Measurements from ENCODE around the gene NAA20.

The NAA20 gene

GRCh38 chr20:19976595-19977372 lies 40.4 kb upstream of the NAA20 start:
- peaks cover 0 to 5% of the 10 kb centered on the region in 2 donors for H3K36me3 Mint-ChIP-seq
- peak overlapping the region; percentile 15 for H3K27ac Mint-ChIP-seq
- peaks cover 8 to 10% of the 10 kb centered on the region in 2 donors for H3K4me1 Mint-ChIP-seq
- no peaks in the 10 kb centered on the region for H3K9me3 Mint-ChIP-seq
- no peaks in the 10 kb centered on the region for H3K27me3 Mint-ChIP-seq
- DNase-seq, result no peak
- no peak overlapping the region for H3K4me3 Mint-ChIP-seq
- no peak for ATAC-seq (replicated peaks)

DNA sequence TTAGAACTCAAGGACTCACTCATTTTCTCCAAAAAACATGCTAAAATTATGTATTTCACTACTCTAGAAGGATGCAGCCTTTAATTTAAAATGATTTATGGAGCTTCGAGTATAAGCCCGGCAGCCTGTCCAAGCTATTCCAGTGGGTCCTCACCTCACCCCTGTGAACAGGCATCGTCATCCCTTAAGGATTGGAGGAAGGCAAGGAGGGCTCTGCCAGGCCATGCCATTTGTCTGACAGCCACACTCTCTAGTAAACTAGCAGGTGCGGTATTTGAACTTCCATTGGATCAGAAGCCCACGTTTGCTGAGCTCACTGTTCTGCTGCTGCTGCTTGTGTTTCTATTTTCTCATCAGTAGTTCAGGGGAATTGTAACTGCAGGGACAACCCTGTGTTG lies 39.8 kb upstream of the NAA20 start:
- Mint-ChIP-seq H3K36me3 (peaks cover 0 to 5% of the 10 kb centered on the region in 2 donors), H3K9me3 (no peaks in the 10 kb centered on the region), H3K27me3 (no peaks in the 10 kb centered on the region), H3K27ac (no peak overlapping the region), H3K4me1 (peaks cover 8 to 10% of the 10 kb centered on the region in 2 donors), H3K4me3 (no peak overlapping the region)
- no peak for DNase-seq
- ATAC-seq (replicated peaks), result no peak

DNA sequence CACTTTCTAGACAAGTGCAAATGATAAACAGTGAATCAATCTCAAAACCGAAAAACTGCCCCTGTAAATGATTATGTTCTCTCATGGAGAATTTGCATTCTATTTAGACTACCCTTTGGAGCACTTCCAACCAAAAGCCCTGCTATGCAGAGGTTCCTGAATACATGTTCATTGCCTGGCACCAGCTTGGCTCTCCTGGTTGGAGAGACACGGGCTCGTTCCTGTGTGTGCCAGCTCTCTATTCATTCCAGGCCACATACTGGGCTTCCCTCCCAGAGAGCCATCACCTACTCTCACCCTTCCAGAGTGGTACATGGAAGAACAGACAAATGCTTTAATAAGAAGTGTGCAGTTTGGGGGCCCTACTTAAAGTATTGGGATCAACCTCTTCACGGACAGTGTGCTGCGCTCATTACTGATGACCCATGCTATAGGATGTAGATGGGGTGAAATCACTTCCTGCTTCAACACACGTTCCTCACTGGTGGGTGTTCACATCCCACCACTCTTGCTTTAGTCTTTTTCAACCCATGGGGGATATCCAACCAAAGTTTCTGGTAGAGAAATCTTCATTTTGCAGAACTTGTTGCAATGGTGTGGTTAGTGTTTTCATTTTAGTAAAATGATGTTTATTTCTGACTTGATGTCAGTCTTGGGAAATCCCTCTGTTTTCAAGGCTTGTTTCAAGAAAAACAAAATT lies 38.5 kb upstream of the NAA20 start:
- H3K9me3 Mint-ChIP-seq, result no peaks in the 10 kb centered on the region
- no peak overlapping the region for H3K27ac Mint-ChIP-seq
- ATAC-seq (replicated peaks) (no peak), DNase-seq (no peak)
- no peaks in the 10 kb centered on the region for H3K27me3 Mint-ChIP-seq
- H3K4me1 Mint-ChIP-seq, result peaks cover 8 to 10% of the 10 kb centered on the region in 2 donors
- H3K4me3 Mint-ChIP-seq, result no peak overlapping the region
- H3K36me3 Mint-ChIP-seq, result peaks cover 0 to 5% of the 10 kb centered on the region in 2 donors

- DNase-seq (no peak), ATAC-seq (replicated peaks) (no peak)
Observed at GRCh38 chr20:19981031-19981451, 36.1 kb upstream of the NAA20 start.

DNA sequence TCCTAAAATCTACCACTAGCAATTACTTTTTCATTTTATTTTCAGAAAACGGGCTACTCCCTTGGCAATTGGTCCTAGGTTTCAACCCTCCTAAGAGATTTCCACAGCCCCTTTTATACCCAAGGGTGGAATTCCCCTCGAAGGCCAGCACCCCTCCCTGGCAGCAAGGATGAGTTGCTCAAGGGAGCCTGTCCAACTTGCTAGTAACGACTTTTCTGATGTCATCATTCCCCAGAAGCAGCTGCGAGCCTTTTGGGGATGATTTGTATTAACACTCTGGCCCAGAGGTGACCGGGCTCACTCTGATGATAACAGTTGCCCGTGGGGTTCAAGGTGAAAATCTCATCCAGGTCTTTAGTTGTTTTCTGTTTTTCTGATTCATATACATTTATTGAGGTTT lies 30.7 kb upstream of the NAA20 start:
- H3K27ac Mint-ChIP-seq, result no peak overlapping the region
- H3K4me1 Mint-ChIP-seq, result peaks cover 0 to 1% of the 10 kb centered on the region in 2 donors
- H3K9me3 Mint-ChIP-seq, result peaks cover 0 to 3% of the 10 kb centered on the region in 2 donors
- ATAC-seq (replicated peaks), result no peak
- H3K4me3 Mint-ChIP-seq, result no peak overlapping the region
- H3K27me3 Mint-ChIP-seq, result peaks cover 0 to 3% of the 10 kb centered on the region in 2 donors
- no peak for DNase-seq
- H3K36me3 Mint-ChIP-seq, result no peaks in the 10 kb centered on the region

More at GRCh38 chr20:19981031-19981451, 36.1 kb upstream of the NAA20 start:
- Mint-ChIP-seq H3K4me1 (peaks cover 8 to 10% of the 10 kb centered on the region in 2 donors), H3K9me3 (peaks cover 0 to 3% of the 10 kb centered on the region in 2 donors), H3K36me3 (peaks cover 0 to 5% of the 10 kb centered on the region in 2 donors), H3K27ac (no peak overlapping the region), H3K4me3 (no peak overlapping the region), H3K27me3 (no peaks in the 10 kb centered on the region)

DNA sequence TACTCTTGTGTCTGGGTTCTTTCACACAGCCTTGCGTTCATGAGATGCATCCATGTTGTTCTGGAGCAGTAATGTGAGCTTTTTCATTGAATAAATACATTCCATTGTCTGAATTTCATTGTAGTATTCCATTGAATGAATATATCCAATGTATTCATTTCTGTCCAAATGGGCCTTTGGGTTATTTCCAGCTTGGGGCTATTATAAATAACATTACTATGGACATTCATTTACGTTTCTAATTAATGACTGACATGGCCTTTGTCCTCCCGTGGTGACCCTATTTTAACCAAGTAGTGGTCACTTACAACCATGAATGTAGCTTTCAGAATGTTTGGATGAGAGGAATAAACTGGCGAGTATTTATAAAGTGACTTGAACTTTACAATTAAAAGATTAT lies 30.1 kb upstream of the NAA20 start:
- Mint-ChIP-seq H3K9me3 (peaks cover 0 to 3% of the 10 kb centered on the region in 2 donors), H3K27ac (no peak overlapping the region), H3K27me3 (peaks cover 0 to 3% of the 10 kb centered on the region in 2 donors), H3K4me3 (no peak overlapping the region), H3K4me1 (peaks cover 0 to 1% of the 10 kb centered on the region in 2 donors), H3K36me3 (no peaks in the 10 kb centered on the region)
- DNase-seq (no peak), ATAC-seq (replicated peaks) (no peak)

DNA sequence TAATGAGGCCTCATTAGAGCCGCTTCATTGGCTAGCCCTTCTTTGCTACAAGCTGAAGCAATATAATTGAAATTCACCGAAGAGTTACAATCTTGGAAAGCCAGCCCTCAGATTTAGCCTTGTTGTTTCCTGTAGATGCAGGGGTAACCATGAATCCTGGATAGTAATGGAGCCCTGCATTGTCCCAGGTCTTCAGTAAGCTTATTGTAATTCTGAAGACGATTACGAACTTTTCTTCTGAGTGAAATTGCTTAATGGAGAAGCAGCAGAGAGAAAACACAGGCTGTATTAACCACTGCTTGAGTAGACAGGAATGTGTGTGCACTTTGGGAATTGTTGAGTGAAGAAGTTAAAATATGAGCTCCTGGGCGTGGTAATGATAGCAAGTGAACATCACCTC lies 26.3 kb upstream of the NAA20 start:
- H3K4me3 Mint-ChIP-seq, result no peak overlapping the region
- DNase-seq, result no peak
- peaks cover 3 to 5% of the 10 kb centered on the region in 2 donors for H3K4me1 Mint-ChIP-seq
- H3K27ac Mint-ChIP-seq, result no peak overlapping the region
- no peaks in the 10 kb centered on the region for H3K9me3 Mint-ChIP-seq
- peaks cover 0 to 1% of the 10 kb centered on the region in 2 donors for H3K36me3 Mint-ChIP-seq
- ATAC-seq (replicated peaks), result no peak
- peaks cover 0 to 3% of the 10 kb centered on the region in 2 donors for H3K27me3 Mint-ChIP-seq

DNA sequence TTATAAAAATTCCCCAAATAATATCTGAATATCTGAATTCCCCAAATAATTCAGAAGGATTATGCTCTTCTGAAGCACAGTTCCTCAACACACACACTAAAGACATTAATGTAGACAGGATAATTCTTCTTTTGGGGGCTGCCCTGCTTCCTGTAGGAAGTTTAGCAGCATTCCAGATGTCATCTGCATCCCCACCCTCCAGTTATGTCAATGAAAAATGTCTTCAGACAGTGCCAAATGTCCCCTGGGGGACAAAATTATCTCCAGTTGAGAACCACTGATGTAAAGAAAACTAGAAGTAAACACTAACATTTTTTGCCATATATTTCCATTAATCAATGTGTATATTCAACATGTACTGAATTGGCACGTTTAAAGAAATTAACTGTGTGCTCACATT lies 25.9 kb upstream of the NAA20 start:
- H3K36me3 Mint-ChIP-seq, result peaks cover 0 to 1% of the 10 kb centered on the region in 2 donors
- H3K4me1 Mint-ChIP-seq, result peaks cover 3 to 5% of the 10 kb centered on the region in 2 donors
- no peak overlapping the region for H3K27ac Mint-ChIP-seq
- H3K4me3 Mint-ChIP-seq, result no peak overlapping the region
- DNase-seq (no peak), ATAC-seq (replicated peaks) (no peak)
- H3K27me3 Mint-ChIP-seq, result peaks cover 0 to 3% of the 10 kb centered on the region in 2 donors
- H3K9me3 Mint-ChIP-seq, result no peaks in the 10 kb centered on the region

GRCh38 chr20:19991854-19992253 lies 25.3 kb upstream of the NAA20 start:
- H3K27ac Mint-ChIP-seq, result no peak overlapping the region
- ATAC-seq (replicated peaks), result peak in 1 of 2 donors; percentile 29

DNA sequence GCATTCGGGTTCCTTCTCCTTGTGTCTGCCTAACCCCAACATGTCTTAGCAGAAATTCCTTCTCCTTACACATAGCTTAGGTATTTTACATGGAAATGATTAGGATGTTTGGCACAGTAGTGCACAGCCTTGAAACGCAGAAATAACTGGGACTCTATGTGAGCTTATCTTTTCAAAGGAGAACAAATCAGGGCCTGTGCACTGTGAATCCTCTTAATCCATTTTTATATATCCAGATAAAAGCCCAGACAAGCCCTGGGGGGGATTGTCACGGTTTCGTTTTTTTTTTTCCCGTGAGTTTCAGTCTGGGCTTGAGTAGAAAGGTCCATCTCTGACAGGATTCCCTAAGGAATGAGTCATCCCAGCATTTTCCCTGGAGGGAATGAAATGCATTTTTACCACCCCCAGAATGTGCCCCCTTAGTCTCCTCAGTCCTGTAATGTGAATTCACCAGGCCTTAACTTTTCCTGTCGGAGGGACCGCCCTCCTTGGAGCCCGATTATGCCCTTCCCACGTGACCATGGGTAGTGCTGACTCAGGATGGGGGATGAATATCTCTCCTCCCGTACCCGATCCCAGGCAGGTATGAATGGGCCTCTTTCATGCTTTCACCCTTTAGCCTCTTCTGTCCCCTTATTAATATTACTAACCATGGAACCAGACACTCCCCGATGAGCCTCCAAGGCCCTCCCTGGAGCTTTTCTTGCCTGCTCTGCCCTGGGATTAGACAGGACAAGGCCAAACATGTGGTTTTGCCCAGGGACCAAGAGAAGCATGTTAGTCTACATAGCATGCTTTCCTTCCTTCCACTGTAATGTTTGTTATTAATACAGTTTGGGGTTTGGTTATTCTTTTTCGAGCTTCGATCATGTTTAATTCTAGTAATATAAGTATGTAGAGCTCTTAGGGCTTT lies 23.9 kb upstream of the NAA20 start:
- Mint-ChIP-seq H3K4me1 (peaks cover 2 to 5% of the 10 kb centered on the region in 2 donors), H3K36me3 (peaks cover 0 to 1% of the 10 kb centered on the region in 2 donors), H3K27me3 (peaks cover 0 to 3% of the 10 kb centered on the region in 2 donors), H3K9me3 (no peaks in the 10 kb centered on the region), H3K4me3 (no peak overlapping the region), H3K27ac (no peak overlapping the region)
- no peak for ATAC-seq (replicated peaks)
- DNase-seq, result no peak

More at GRCh38 chr20:19991854-19992253, 25.3 kb upstream of the NAA20 start:
- H3K27me3 Mint-ChIP-seq, result peaks cover 0 to 3% of the 10 kb centered on the region in 2 donors
- peaks cover 2 to 5% of the 10 kb centered on the region in 2 donors for H3K4me1 Mint-ChIP-seq
- no peaks in the 10 kb centered on the region for H3K9me3 Mint-ChIP-seq
- peaks cover 0 to 1% of the 10 kb centered on the region in 2 donors for H3K36me3 Mint-ChIP-seq
- DNase-seq, result no peak
- no peak overlapping the region for H3K4me3 Mint-ChIP-seq

GRCh38 chr20:19993958-19994669 lies 23.0 kb upstream of the NAA20 start:
- no peak for ATAC-seq (replicated peaks)
- no peak overlapping the region for H3K27ac Mint-ChIP-seq
- H3K27me3 Mint-ChIP-seq, result peaks cover 3 to 6% of the 10 kb centered on the region in 2 donors
- no peak overlapping the region for H3K4me3 Mint-ChIP-seq
- H3K36me3 Mint-ChIP-seq, result peaks cover 0 to 1% of the 10 kb centered on the region in 2 donors
- no peak for DNase-seq
- no peaks in the 10 kb centered on the region for H3K9me3 Mint-ChIP-seq
- H3K4me1 Mint-ChIP-seq, result peaks cover 2 to 5% of the 10 kb centered on the region in 2 donors

DNA sequence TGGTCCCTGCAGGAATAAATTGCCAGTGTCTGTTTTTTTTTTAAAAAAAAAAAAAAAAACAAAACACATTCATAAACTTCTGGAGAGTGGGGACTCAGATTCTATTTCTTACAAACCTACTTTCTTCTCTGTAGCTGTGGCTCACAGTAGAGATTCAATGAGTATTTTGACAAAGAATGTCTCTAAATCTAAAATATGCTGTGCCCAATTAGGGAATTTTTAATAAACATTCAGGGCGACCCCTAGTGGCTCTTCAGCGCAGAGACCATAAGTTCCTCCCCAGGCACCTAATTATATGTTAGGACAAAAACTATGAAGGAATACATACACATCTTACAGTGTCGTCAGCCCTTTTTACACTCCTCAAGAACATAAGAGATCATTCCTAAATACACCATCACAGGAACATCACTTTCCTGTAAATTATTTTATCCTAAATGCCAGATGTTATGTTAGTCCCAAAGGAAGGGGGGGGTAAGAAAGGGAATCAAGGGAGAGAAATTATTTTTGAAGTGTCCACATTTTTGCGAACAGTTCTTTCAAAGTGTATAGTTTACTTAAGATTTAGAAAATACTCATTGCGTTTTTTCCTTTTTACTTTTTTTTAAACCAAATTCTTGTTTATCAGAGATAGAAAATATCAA lies 21.8 kb upstream of the NAA20 start:
- Mint-ChIP-seq H3K27ac (no peak overlapping the region), H3K36me3 (peaks cover 0 to 1% of the 10 kb centered on the region in 2 donors), H3K9me3 (no peaks in the 10 kb centered on the region), H3K4me1 (peaks cover 5 to 13% of the 10 kb centered on the region in 2 donors), H3K4me3 (no peak overlapping the region), H3K27me3 (peaks cover 0 to 12% of the 10 kb centered on the region in 2 donors)
- peak; percentile 51 to 82 for ATAC-seq (replicated peaks)
- DNase-seq, result no peak

DNA sequence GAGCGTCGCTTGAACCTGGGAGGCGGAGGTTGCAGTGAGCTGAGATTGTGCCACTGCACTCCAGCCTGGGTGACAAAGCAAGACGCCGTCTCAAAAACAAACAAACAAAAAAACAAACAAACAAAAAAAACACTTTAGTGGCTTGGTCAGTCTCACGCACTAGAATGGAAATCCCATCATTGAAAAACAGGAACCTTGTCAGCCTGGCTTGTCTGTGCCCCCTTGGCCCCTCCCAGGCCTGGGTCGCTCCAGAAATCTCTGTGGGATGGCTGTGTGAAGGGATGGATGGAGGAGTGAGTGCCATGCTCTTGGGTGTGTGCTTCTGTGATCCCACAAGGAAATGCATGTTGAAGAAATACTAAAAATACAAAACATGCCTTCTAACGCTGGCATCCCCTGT lies 20.9 kb upstream of the NAA20 start:
- DNase-seq, result no peak
- H3K9me3 Mint-ChIP-seq, result no peaks in the 10 kb centered on the region
- no peak for ATAC-seq (replicated peaks)
- peaks cover 0 to 1% of the 10 kb centered on the region in 2 donors for H3K36me3 Mint-ChIP-seq
- H3K4me3 Mint-ChIP-seq, result no peak overlapping the region
- H3K27me3 Mint-ChIP-seq, result peaks cover 4 to 19% of the 10 kb centered on the region in 2 donors
- peaks cover 5 to 16% of the 10 kb centered on the region in 2 donors for H3K4me1 Mint-ChIP-seq
- no peak overlapping the region for H3K27ac Mint-ChIP-seq
